Spleen (tissue), 11 donors: Measurements from ENCODE around the gene C14orf132. TPM values are rescaled to one million over a fixed set of nuclear protein-coding genes. Genes with fewer than 3 reads are reported as not detected.

ENCODE experiments used
- DNase-seq: peaks from one replicate; pipeline ENCODE4 v3.0.0-alpha.2; 2020
- H3K27ac ChIP-seq, 8 donors: fragments of 200-600 bp; sonication (generic) in 7 of 8; 1 replicate in 4 of 8; 2 replicates in 4 of 8; pipeline versions ENCODE4 v1.5.0 to v1.8.0; 2016 to 2021; ENCODE audit warnings: inconsistent platforms in 4 of 8, mild to moderate bottlenecking in 4 of 8, moderate library complexity in 1 of 8
- H3K27me3 ChIP-seq, 7 donors: fragments of 200-600 bp; sonication (generic) in 6 of 7; replicated peaks in 1 of 7; 1 replicate in 4 of 7; 2 replicates in 3 of 7; pipeline versions ENCODE4 v1.5.0 to v1.8.0; 2016 to 2021; ENCODE audit warnings: inconsistent platforms in 3 of 7, mild to moderate bottlenecking in 1 of 7
- H3K36me3 ChIP-seq, 6 donors: fragments of 200-600 bp; sonication (generic) in 5 of 6; 1 replicate in 4 of 6; 2 replicates in 2 of 6; pipeline versions ENCODE4 v1.5.0 to v1.8.0; 2016 to 2021; ENCODE audit warnings: inconsistent platforms in 2 of 6
- H3K4me1 ChIP-seq, 6 donors: fragments of 200-600 bp; sonication (generic) in 5 of 6; 1 replicate in 3 of 6; 2 replicates in 3 of 6; pipeline versions ENCODE4 v1.5.0 to v1.8.0; 2016 to 2021; ENCODE audit warnings: inconsistent platforms in 3 of 6
- H3K4me3 ChIP-seq, 8 donors: fragments of 200-600 bp; sonication (generic) in 7 of 8; 1 replicate in 4 of 8; 2 replicates in 4 of 8; pipeline versions ENCODE4 v1.5.0 to v1.8.0; 2016 to 2021; ENCODE audit warnings: inconsistent platforms in 4 of 8, mild to moderate bottlenecking in 4 of 8, moderate library complexity in 2 of 8
- H3K9me3 ChIP-seq, 8 donors: fragments of 200-600 bp; sonication (generic) in 7 of 8; 1 replicate in 4 of 8; 2 replicates in 4 of 8; pipeline versions ENCODE4 v1.5.0 to v1.8.0; 2016 to 2021; ENCODE audit warnings: inconsistent platforms in 4 of 8
- CTCF ChIP-seq, 11 experiments: fragments of 200-600 bp in 7 of 11; fragments of 450-650 bp in 4 of 11; sonication (generic) in 4 of 11; IDR thresholded peaks in 8 of 11; conservative IDR thresholded peaks in 3 of 11; 1 replicate in 7 of 11; 2 replicates in 4 of 11; pipeline versions ENCODE4 v1.4.0 to v1.8.0; 2016 to 2021; ENCODE audit warnings: antibody characterized with exemption in 11 of 11, inconsistent platforms in 4 of 11, mild to moderate bottlenecking in 1 of 11
- POLR2A ChIP-seq, 3 donors: fragments of 450-650 bp; IDR thresholded peaks; one replicate each; pipeline ENCODE4 v1.5.1; 2017; ENCODE audit warnings: antibody characterized with exemption in 3 of 3, mild to moderate bottlenecking in 1 of 3
- POLR2AphosphoS5 ChIP-seq, 3 donors: sonication (generic); formaldehyde crosslinking; IDR thresholded peaks; one replicate each; pipeline ENCODE4 v1.5.1; 2017; ENCODE audit warnings: antibody characterized with exemption in 3 of 3
- WGBS, 5 donors: extraction: QIAGEN DNeasy Blood & Tissue Kit in 3 of 5; methylation state at CpG; one replicate each; pipeline versions ENCODE4 v1.1.5 to v1.1.7; 2013 to 2018; 5-methylcytosine and 5-hydroxymethylcytosine counted together
- intact Hi-C: fragments of 100-400 bp; cut with DNase I; formaldehyde crosslinking; loops from one replicate; pipeline ENCODE4 v1.15.0; 2023; ENCODE audit warnings: low total_unique reads
- polyA plus RNA-seq, 3 donors: library from polyadenylated mRNA; stranded (reverse); fragments of 200-250 nt; gene quantifications; one replicate each; pipeline ENCODE4 v1.2.1, GENCODE V29; 2013
- total RNA-seq, 7 donors: library from RNA; depleted of rRNA in 3 of 7; stranded (reverse); fragments of >200 nt in 3 of 7; fragmentation: NEBNext Ultra II Directional in 4 of 7; extraction: Animal tissue kit (Norgen Biotek cat#: 25700) in 4 of 7; gene quantifications; one replicate each; pipeline versions ENCODE4 v1.1.0 to v1.2.1, GENCODE V29; 2016 to 2021
- donor health status: healthy with polysubstance abuse.
- donor health status: DM: no; HTN: no; CAD: no; lungs with moderate emphysema.
- donor health status: DM: no; HTN: no; CAD: no.
- donor health status: Bipolar disorder and iron deficiency.
- donor health status: healthy.
- donor health status: DM: no; HTN: no; CAD: no.
- donor health status: DM: yes; HTN: yes; CAD: no.

Gene C14orf132
- total and polyA plus RNA-seq, 10 donors = 1.8 to 16.4 (median 7.8) TPM

GRCh38 chr14:96105926-96106441, 66.8 kb downstream of the C14orf132 start:
- TF ChIP-seq CTCF (IDR thresholded peaks at IDR 0.05 in 8 of 11, conservative IDR thresholded peaks at IDR 0.05 in 3 of 11) (no peak), POLR2AphosphoS5 (IDR thresholded peaks at IDR 0.05) (peak in 1 of 3 donors; percentile 27)
- no peak overlapping the region for H3K4me3 ChIP-seq
- intact Hi-C loops = loop anchor here (10.0 kb wide), 1 partner anchor 319 kb away; no protein-coding TSS in a partner anchor
- 71 to 86% (median 80%) methylated on average over 11 to 15 of the region's 15 CpGs for WGBS, 5 donors
- H3K36me3 ChIP-seq = no peaks in the 10 kb centered on the region
- H3K4me1 ChIP-seq = no peaks in the 10 kb centered on the region
- H3K27me3 ChIP-seq = peaks cover 0 to 8% (median 0%) of the 10 kb centered on the region in 7 donors
- H3K27ac ChIP-seq = no peak overlapping the region
- no peaks in the 10 kb centered on the region for H3K9me3 ChIP-seq
- DNase-seq = no peak

GRCh38 chr14:96106891-96107290, 67.7 kb downstream of the C14orf132 start:
- TF ChIP-seq POLR2AphosphoS5 (IDR thresholded peaks at IDR 0.05) (no peak), CTCF (IDR thresholded peaks at IDR 0.05 in 8 of 11, conservative IDR thresholded peaks at IDR 0.05 in 3 of 11) (no peak), POLR2A (IDR thresholded peaks at IDR 0.05) (no peak)
- no peak overlapping the region for H3K27ac ChIP-seq
- WGBS, 5 donors = 81 to 96% (median 89%) methylated on average over 6 of the region's 6 CpGs
- DNase-seq = no peak
- peaks cover 0 to 9% (median 0%) of the 10 kb centered on the region in 7 donors for H3K27me3 ChIP-seq
- no peaks in the 10 kb centered on the region for H3K9me3 ChIP-seq
- H3K36me3 ChIP-seq = no peaks in the 10 kb centered on the region
- no peak overlapping the region for H3K4me3 ChIP-seq
- H3K4me1 ChIP-seq = no peaks in the 10 kb centered on the region
- intact Hi-C loops = loop anchor here (10.0 kb wide), 1 partner anchor 318 kb away; no protein-coding TSS in a partner anchor

GRCh38 chr14:96108061-96108795, 69.1 kb downstream of the C14orf132 start:
- no peaks in the 10 kb centered on the region for H3K36me3 ChIP-seq
- peaks cover 0 to 4% (median 0%) of the 10 kb centered on the region in 8 donors for H3K9me3 ChIP-seq
- intact Hi-C loops = loop anchor here (10.0 kb wide), 1 partner anchor 317 kb away; no protein-coding TSS in a partner anchor
- H3K4me3 ChIP-seq = no peak overlapping the region
- DNase-seq = no peak
- H3K27ac ChIP-seq = no peak overlapping the region
- H3K27me3 ChIP-seq = peaks cover 0 to 17% (median 0%) of the 10 kb centered on the region in 7 donors
- 66 to 84% (median 76%) methylated on average over 5 of the region's 5 CpGs for WGBS, 5 donors
- H3K4me1 ChIP-seq = no peaks in the 10 kb centered on the region
- TF ChIP-seq POLR2A (IDR thresholded peaks at IDR 0.05) (no peak), CTCF (IDR thresholded peaks at IDR 0.05 in 8 of 11, conservative IDR thresholded peaks at IDR 0.05 in 3 of 11) (no peak), POLR2AphosphoS5 (IDR thresholded peaks at IDR 0.05) (no peak)

GRCh38 chr14:96108911-96109310, 69.7 kb downstream of the C14orf132 start:
- 93 to 94% (median 93%) methylated on average over 10 of the region's 10 CpGs for WGBS, 5 donors
- no peak for TF ChIP-seq POLR2A (IDR thresholded peaks at IDR 0.05)
- no peak for TF ChIP-seq CTCF (IDR thresholded peaks at IDR 0.05 in 8 of 11, conservative IDR thresholded peaks at IDR 0.05 in 3 of 11)
- TF ChIP-seq POLR2AphosphoS5 (IDR thresholded peaks at IDR 0.05) = no peak
- intact Hi-C loops = loop anchor here (10.0 kb wide), 1 partner anchor 316 kb away; no protein-coding TSS in a partner anchor

More at GRCh38 chr14:96108911-96109310, 69.7 kb downstream of the C14orf132 start:
- Histone ChIP-seq H3K9me3 (peaks cover 0 to 11% (median 4%) of the 10 kb centered on the region in 8 donors), H3K27me3 (peaks cover 0 to 17% (median 0%) of the 10 kb centered on the region in 7 donors), H3K36me3 (no peaks in the 10 kb centered on the region), H3K4me3 (no peak overlapping the region), H3K4me1 (no peaks in the 10 kb centered on the region), H3K27ac (no peak overlapping the region)
- no peak for DNase-seq
